K562 (cell line): ENCODE results near the gene OR5AR1. TPM values are rescaled to one million over a fixed set of nuclear protein-coding genes. Genes with fewer than 3 reads are reported as not detected.

Experiments
- ATAC-seq: fragments of 200-7000 bp; cut with Tn5 transposase; 3 replicates; pipeline ENCODE4 v1.9.1; 2020; ENCODE audit warnings: moderate library complexity
- BruUV-seq: library from RNA; stranded (reverse); fragments of 400-500 nt; replicated peaks from 2 replicates; lab custom pipeline; 2021; lab: Mats Ljungman, UMichigan
- CTCF ChIA-PET: fragments of 300-600 bp; formaldehyde crosslinking; extraction: SDS; loops from one replicate; lab custom pipeline; 2021; ENCODE audit warnings: low intra/inter-chr PET ratio; lab: Yijun Ruan, JAX
- POLR2A ChIA-PET: fragments of 300-600, 350-650 bp; sonication (Branson Sonifier 250); formaldehyde crosslinking; extraction: SDS; loops from one replicate; lab custom pipeline; 2021; ENCODE audit warnings: antibody characterized with exemption, inconsistent platforms; lab: Yijun Ruan, JAX
- DNase-seq, 4 experiments: peaks; one replicate each; pipeline versions ENCODE4 v3.0.0 to v3.0.0-alpha.2; 2011 to 2018; ENCODE audit warnings: low spot score in 3 of 4, mixed read lengths in 3 of 4; ENCODE audit errors: extremely low read depth in 1 of 4
- FAIRE-seq: peaks from 2 replicates; lab custom pipeline; 2011; peaks lifted over from hg19 to GRCh38; lab: Jason Lieb, UNC
- H2AFZ ChIP-seq: 2 replicates; pipeline ENCODE4 v1.6.0; 2011; ENCODE audit warnings: low read depth, low read length, control low read depth, inconsistent platforms
- H3K27ac ChIP-seq: fragments of 200-600 bp; 3 replicates; pipeline ENCODE4 v1.8.0; 2011; ENCODE audit warnings: low read depth, mild to moderate bottlenecking, control low read depth, inconsistent platforms, low read length, moderate library complexity, mixed read lengths; ENCODE audit errors: extremely low read depth
- H3K27me3 ChIP-seq, 2 experiments: fragments of 300-600 bp in 1 of 2; 2 replicates in 1 of 2; 3 replicates in 1 of 2; pipeline versions ENCODE4 v1.6.0 to v1.8.0; 2011; ENCODE audit warnings: inconsistent platforms in 2 of 2, low read length in 2 of 2, mild to moderate bottlenecking in 1 of 2, mixed read lengths in 1 of 2, moderate library complexity in 1 of 2; ENCODE audit not compliant: control insufficient read depth in 2 of 2, insufficient read depth in 2 of 2
- H3K36me3 ChIP-seq: fragments of 300-600 bp; 3 replicates; pipeline ENCODE4 v1.8.0; 2011; ENCODE audit warnings: mild to moderate bottlenecking, low read length, inconsistent platforms; ENCODE audit not compliant: control insufficient read depth, insufficient read depth
- H3K4me1 ChIP-seq, 2 experiments: fragments of 200-600 bp in 1 of 2; replicated peaks in 1 of 2; 2 replicates in 1 of 2; 3 replicates in 1 of 2; pipeline versions ENCODE4 v1.5.1 to v1.8.0; 2011; ENCODE audit warnings: inconsistent platforms in 2 of 2, low read length in 2 of 2, mild to moderate bottlenecking in 1 of 2, mixed read lengths in 1 of 2, moderate library complexity in 1 of 2; ENCODE audit not compliant: control insufficient read depth in 2 of 2, insufficient read depth in 2 of 2
- H3K4me2 ChIP-seq: 2 replicates; pipeline ENCODE4 v1.6.1; 2011; ENCODE audit warnings: low read length, control low read depth, inconsistent platforms, mixed read lengths; ENCODE audit not compliant: insufficient read depth
- H3K4me3 ChIP-seq: fragments of 200-600 bp; sonication (generic), shearing (Covaris generic); 2 replicates; pipeline ENCODE4 v1.5.1; 2016; ENCODE audit warnings: control low read depth, inconsistent platforms
- H3K79me2 ChIP-seq: fragments of 200-600 bp; 3 replicates; pipeline ENCODE4 v1.8.0; 2011; ENCODE audit warnings: low read length, inconsistent platforms; ENCODE audit not compliant: control insufficient read depth, insufficient read depth
- H3K9ac ChIP-seq, 2 experiments: 2 replicates each; pipeline versions ENCODE4 v1.6.0 to v1.6.1; 2011; ENCODE audit warnings: low read depth in 2 of 2, low read length in 2 of 2, control low read depth in 1 of 2, inconsistent platforms in 1 of 2, mild to moderate bottlenecking in 1 of 2, mixed read lengths in 1 of 2; ENCODE audit not compliant: insufficient read depth in 1 of 2
- H3K9me1 ChIP-seq: one replicate; pipeline ENCODE4 v1.6.0; 2011; ENCODE audit warnings: inconsistent platforms, mild to moderate bottlenecking, low read length, moderate library complexity; ENCODE audit not compliant: control insufficient read depth, insufficient read depth
- H3K9me3 ChIP-seq: replicated peaks from 2 replicates; pipeline ENCODE4 v1.5.1; 2011; ENCODE audit warnings: low read depth, low read length, inconsistent platforms; ENCODE audit not compliant: control insufficient read depth, insufficient read depth
- H4K20me1 ChIP-seq: replicated peaks from 2 replicates; pipeline ENCODE4 v1.6.1; 2011; ENCODE audit warnings: low read length, inconsistent platforms, mixed read lengths; ENCODE audit not compliant: control insufficient read depth, insufficient read depth
- CC2D1A ChIP-seq: fragments of 450-650 bp; IDR thresholded peaks from 2 replicates; pipeline ENCODE4 v1.6.1; 2017; ENCODE audit warnings: mild to moderate bottlenecking
- HIVEP1 ChIP-seq: fragments of 250-450 bp; sonication (Bioruptor Pico); IDR thresholded peaks from 2 replicates; pipeline ENCODE4 v1.4.0; 2020; ENCODE audit warnings: mild to moderate bottlenecking
- HOXB6 ChIP-seq: fragments of 250-450 bp; sonication (Bioruptor Pico); IDR thresholded peaks from 2 replicates; pipeline ENCODE4 v1.5.1; 2022; ENCODE audit warnings: mild to moderate bottlenecking, borderline replicate concordance
- RFX7 ChIP-seq: fragments of 250-450 bp; sonication (Bioruptor Pico); IDR thresholded peaks from 2 replicates; pipeline ENCODE4 v1.5.1; 2021; ENCODE audit warnings: mild to moderate bottlenecking
- YY1 ChIP-seq, 3 experiments: IDR thresholded peaks; 2 replicates each; pipeline ENCODE4 v1.6.1; 2011; ENCODE audit warnings: low read length in 2 of 3, mild to moderate bottlenecking in 2 of 3, moderate library complexity in 2 of 3, borderline replicate concordance in 1 of 3, control low read depth in 1 of 3, low read depth in 1 of 3; ENCODE audit not compliant: insufficient read depth in 3 of 3, insufficient replicate concordance in 2 of 3, control insufficient read depth in 1 of 3, insufficient read length in 1 of 3; ENCODE audit errors: extremely low read depth in 1 of 3
- ZNF444 ChIP-seq: fragments of 250-450 bp; sonication (Bioruptor Pico); IDR thresholded peaks from 2 replicates; pipeline ENCODE4 v1.4.0; 2020; ENCODE audit warnings: mild to moderate bottlenecking, moderate library complexity
- ZNF766 ChIP-seq: fragments of 200-800 bp; sonication (Bioruptor generic); conservative IDR thresholded peaks from 2 replicates; pipeline ENCODE4 v1.6.1; 2016; ENCODE audit warnings: missing genetic modification characterization, missing compliant biosample characterization
- ZNF785 ChIP-seq: fragments of 250-450 bp; sonication (Bioruptor Pico); IDR thresholded peaks from 2 replicates; pipeline ENCODE4 v1.4.0; 2020; ENCODE audit warnings: mild to moderate bottlenecking
- WGBS: fragments of 100-300 bp; shearing (Covaris generic); methylation state at CpG from one replicate; pipeline ENCODE4 v1.1.6; 2016; ENCODE audit warnings: low coverage, mixed read lengths; ENCODE audit not compliant: insufficient coverage; ENCODE audit errors: missing lambda C conversion rate; 5-methylcytosine and 5-hydroxymethylcytosine counted together
- in situ Hi-C: fragments of 300-500 bp; cut with MboI; formaldehyde crosslinking; loops from 4 replicates; pipeline ENCODE4 v1.15.0; 2018; ENCODE audit warnings: inconsistent platforms, mixed read lengths
- intact Hi-C: fragments of 100-400 bp; cut with micrococcal nuclease; formaldehyde crosslinking; loops from 2 replicates; pipeline ENCODE4 v1.14.2; 2022
- polyA plus RNA-seq, 8 experiments: library from polyadenylated mRNA; depleted of rRNA in 4 of 8; stranded (reverse) in 5 of 8; unstranded in 3 of 8; fragments of >200 nt; fragmentation: Nextera tagmentation in 2 of 8; fragmentation: Illumina TruSeq in 1 of 8; extraction: Ambion mirVana in 2 of 8; extraction: Trizol in 1 of 8; gene quantifications; 2 replicates each; pipeline versions ENCODE4 v1.2.1 to v1.2.3, GENCODE V29; 2011 to 2014; ENCODE audit warnings: inconsistent platforms in 1 of 8, missing spikeins in 1 of 8
- total RNA-seq, 7 experiments: library from RNA; depleted of rRNA in 6 of 7; stranded (reverse); fragments of >200 nt in 6 of 7; fragmentation: Illumina TruSeq in 2 of 7; extraction: Trizol in 2 of 7; gene quantifications; 2 replicates each; pipeline versions ENCODE4 v1.2.1 to v1.2.3, GENCODE V29; 2011 to 2021; ENCODE audit warnings: low replicate concordance in 1 of 7
- TF ChIP-seq, protein P1 (sequence below): IDR thresholded peaks from 2 replicates; pipeline ENCODE4 v1.6.1; 2011; ENCODE audit warnings: borderline replicate concordance, low read depth, mild to moderate bottlenecking, moderate library complexity, low read length; ENCODE audit not compliant: insufficient read depth, poor library complexity, severe bottlenecking
- TF ChIP-seq, protein P2 (sequence below): fragments of 250-450 bp; sonication (Bioruptor Pico); IDR thresholded peaks from 2 replicates; pipeline ENCODE4 v1.8.0; 2022; ENCODE audit warnings: inconsistent platforms

Gene OR5AR1
- total and polyA plus RNA-seq, 9 of the 15 experiments (the other 6 are each of a cell fraction or from before 2014, with no cell fraction given): not detected

DNA sequence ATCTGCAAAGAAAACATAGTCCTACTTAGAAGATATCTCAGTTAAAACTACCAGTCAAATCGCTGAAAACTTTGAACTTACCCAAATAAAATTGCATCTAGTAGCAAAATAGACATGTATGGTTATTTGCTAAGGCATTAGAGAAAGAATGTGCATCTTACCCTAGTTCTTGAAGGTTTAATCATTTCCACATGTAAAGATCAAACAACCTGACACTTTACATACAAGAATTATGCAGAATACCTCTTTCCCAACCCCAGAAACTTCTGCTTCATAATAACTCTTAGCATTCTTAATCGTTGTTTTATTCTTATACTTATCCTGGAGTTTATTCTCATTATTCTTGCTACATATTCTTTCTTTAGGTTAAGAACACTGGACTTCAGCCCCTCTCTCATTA is 31.2 kb upstream of the OR5AR1 start:
- no peak for FAIRE-seq
- CTCF ChIA-PET: no interaction called here
- Histone ChIP-seq H4K20me1 (no peaks in the 10 kb centered on the region), H3K9me1 (no peaks in the 10 kb centered on the region), H3K9ac (no peak overlapping the region), H3K4me3 (no peak overlapping the region), H2AFZ (no peak overlapping the region), H3K9me3 (no peaks in the 10 kb centered on the region), H3K79me2 (no peaks in the 10 kb centered on the region), H3K27me3 (no peaks in the 10 kb centered on the region), H3K4me2 (no peak overlapping the region), H3K27ac (no peak overlapping the region), H3K4me1 (no peaks in the 10 kb centered on the region), H3K36me3 (no peaks in the 10 kb centered on the region)
- TF ChIP-seq YY1 (IDR thresholded peaks at IDR 0.05; ENCODE audit: borderline replicate concordance in 1 of 3, control insufficient read depth in 1 of 3, extremely low read depth in 1 of 3, insufficient read depth in 3 of 3, insufficient read length in 1 of 3, insufficient replicate concordance in 2 of 3, low read depth in 1 of 3, low read length in 2 of 3) (no peak), ZNF766 (CRISPR knock-in tag) (no peak), ZNF444 (CRISPR knock-in tag) (no peak), ZNF785 (CRISPR knock-in tag) (no peak)
- 0% methylated on average over 2 of the region's 2 CpGs for WGBS
- intact Hi-C loops: no loop called here
- DNase-seq: no peak
- ATAC-seq: no peak
- POLR2A ChIA-PET: no interaction called here
- in situ Hi-C loops: no loop called here
- no TSS peak for BruUV-seq

DNA sequence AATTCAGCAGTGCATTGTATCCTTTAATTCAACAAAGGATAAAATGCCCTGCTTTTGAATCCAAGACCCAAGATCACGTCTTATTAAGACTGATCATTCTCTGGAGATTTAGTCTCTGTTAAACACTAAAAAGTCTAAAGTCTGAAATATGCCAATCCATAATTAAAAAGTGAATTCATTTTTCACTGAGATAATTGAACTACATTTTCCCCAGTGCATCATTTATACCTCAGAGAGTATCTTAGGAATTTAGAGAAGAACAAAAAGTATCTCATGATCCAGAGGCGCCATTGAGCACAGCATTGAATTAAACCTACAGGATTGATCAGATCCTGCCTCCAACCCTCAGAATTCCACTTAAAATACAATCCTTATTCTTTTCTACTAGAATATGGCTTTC is 26.6 kb upstream of the OR5AR1 start:
- CTCF ChIA-PET: no interaction called here
- DNase-seq: no peak
- in situ Hi-C loops (no loop called here), intact Hi-C loops (no loop called here)
- Histone ChIP-seq H2AFZ (no peak overlapping the region), H4K20me1 (no peaks in the 10 kb centered on the region), H3K36me3 (no peaks in the 10 kb centered on the region), H3K9me1 (no peaks in the 10 kb centered on the region), H3K27ac (no peak overlapping the region), H3K4me1 (no peaks in the 10 kb centered on the region), H3K9me3 (no peaks in the 10 kb centered on the region), H3K4me2 (no peak overlapping the region), H3K27me3 (no peaks in the 10 kb centered on the region), H3K4me3 (no peak overlapping the region), H3K9ac (no peak overlapping the region), H3K79me2 (no peaks in the 10 kb centered on the region)
- no peak for ATAC-seq
- POLR2A ChIA-PET: no interaction called here
- 3% methylated on average over 2 of the region's 2 CpGs for WGBS
- no TSS peak for BruUV-seq
- FAIRE-seq: no peak
- no peak for TF ChIP-seq CC2D1A
- no peak for TF ChIP-seq HOXB6 (CRISPR knock-in tag)
- TF ChIP-seq, protein P1, sequence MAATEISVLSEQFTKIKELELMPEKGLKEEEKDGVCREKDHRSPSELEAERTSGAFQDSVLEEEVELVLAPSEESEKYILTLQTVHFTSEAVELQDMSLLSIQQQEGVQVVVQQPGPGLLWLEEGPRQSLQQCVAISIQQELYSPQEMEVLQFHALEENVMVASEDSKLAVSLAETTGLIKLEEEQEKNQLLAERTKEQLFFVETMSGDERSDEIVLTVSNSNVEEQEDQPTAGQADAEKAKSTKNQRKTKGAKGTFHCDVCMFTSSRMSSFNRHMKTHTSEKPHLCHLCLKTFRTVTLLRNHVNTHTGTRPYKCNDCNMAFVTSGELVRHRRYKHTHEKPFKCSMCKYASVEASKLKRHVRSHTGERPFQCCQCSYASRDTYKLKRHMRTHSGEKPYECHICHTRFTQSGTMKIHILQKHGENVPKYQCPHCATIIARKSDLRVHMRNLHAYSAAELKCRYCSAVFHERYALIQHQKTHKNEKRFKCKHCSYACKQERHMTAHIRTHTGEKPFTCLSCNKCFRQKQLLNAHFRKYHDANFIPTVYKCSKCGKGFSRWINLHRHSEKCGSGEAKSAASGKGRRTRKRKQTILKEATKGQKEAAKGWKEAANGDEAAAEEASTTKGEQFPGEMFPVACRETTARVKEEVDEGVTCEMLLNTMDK: no peak
- no peak for TF ChIP-seq RFX7 (CRISPR knock-in tag)
- no peak for TF ChIP-seq HIVEP1 (CRISPR knock-in tag)
- TF ChIP-seq, protein P2, sequence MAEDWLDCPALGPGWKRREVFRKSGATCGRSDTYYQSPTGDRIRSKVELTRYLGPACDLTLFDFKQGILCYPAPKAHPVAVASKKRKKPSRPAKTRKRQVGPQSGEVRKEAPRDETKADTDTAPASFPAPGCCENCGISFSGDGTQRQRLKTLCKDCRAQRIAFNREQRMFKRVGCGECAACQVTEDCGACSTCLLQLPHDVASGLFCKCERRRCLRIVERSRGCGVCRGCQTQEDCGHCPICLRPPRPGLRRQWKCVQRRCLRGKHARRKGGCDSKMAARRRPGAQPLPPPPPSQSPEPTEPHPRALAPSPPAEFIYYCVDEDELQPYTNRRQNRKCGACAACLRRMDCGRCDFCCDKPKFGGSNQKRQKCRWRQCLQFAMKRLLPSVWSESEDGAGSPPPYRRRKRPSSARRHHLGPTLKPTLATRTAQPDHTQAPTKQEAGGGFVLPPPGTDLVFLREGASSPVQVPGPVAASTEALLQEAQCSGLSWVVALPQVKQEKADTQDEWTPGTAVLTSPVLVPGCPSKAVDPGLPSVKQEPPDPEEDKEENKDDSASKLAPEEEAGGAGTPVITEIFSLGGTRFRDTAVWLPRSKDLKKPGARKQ (CRISPR knock-in tag): no peak
